GM12878 (cell line): Measurements from ENCODE around the gene DLEC1. TPM values are rescaled to one million over a fixed set of nuclear protein-coding genes. Genes with fewer than 3 reads are reported as not detected.

Source experiments
- ATAC-seq: fragments of 200-7000 bp; cut with Tn5 transposase; 3 replicates; pipeline ENCODE4 v1.9.1; 2020; ENCODE audit warnings: mild to moderate bottlenecking, moderate library complexity
- BruUV-seq: library from RNA; stranded (reverse); fragments of 400-500 nt; replicated peaks from 2 replicates; lab custom pipeline; 2021; lab: Mats Ljungman, UMichigan
- CTCF ChIA-PET: fragments of 300-600 bp; sonication (Branson Sonifier 250); formaldehyde crosslinking; extraction: SDS; loops from one replicate; lab custom pipeline; 2021; ENCODE audit warnings: inconsistent platforms; lab: Yijun Ruan, JAX
- POLR2A ChIA-PET: fragments of 350-600 bp; formaldehyde crosslinking; extraction: SDS; loops from one replicate; lab custom pipeline; 2021; ENCODE audit warnings: inconsistent platforms; lab: Charles Lee
- RAD21 ChIA-PET: fragments of 300-600 bp; sonication (Branson Sonifier 250); formaldehyde crosslinking; loops from one replicate; lab custom pipeline; 2023; ENCODE audit warnings: antibody characterized with exemption; ENCODE audit not compliant: unreplicated experiment; lab: Charles Lee
- SMC1A ChIA-PET: fragments of 300-600 bp; sonication (Branson Sonifier 250); formaldehyde crosslinking; loops from one replicate; lab custom pipeline; 2023; ENCODE audit not compliant: unreplicated experiment, uncharacterized antibody; lab: Charles Lee
- DNase-seq: peaks from one replicate; pipeline ENCODE4 v3.0.0-alpha.2; 2011; ENCODE audit warnings: low read depth, low spot score
- FAIRE-seq: peaks from 3 replicates; lab custom pipeline; 2011; peaks lifted over from hg19 to GRCh38; lab: Jason Lieb, UNC
- H2AFZ ChIP-seq: 2 replicates; pipeline ENCODE4 v1.6.0; 2011; ENCODE audit warnings: low read depth, low read length, control low read depth; ENCODE audit not compliant: control insufficient read depth
- H3K27ac ChIP-seq: 2 replicates; pipeline ENCODE4 v1.5.1; 2011; ENCODE audit warnings: control low read depth; ENCODE audit not compliant: control insufficient read depth, insufficient read depth
- H3K27me3 ChIP-seq, 2 experiments: replicated peaks in 1 of 2; 2 replicates each; pipeline versions ENCODE4 v1.6.0 to v1.6.1; 2011; ENCODE audit warnings: low read length in 1 of 2; ENCODE audit not compliant: control insufficient read depth in 2 of 2, insufficient read depth in 2 of 2
- H3K36me3 ChIP-seq, 2 experiments: 2 replicates each; pipeline ENCODE4 v1.5.1; 2011; ENCODE audit warnings: low read length in 1 of 2; ENCODE audit not compliant: control insufficient read depth in 2 of 2, insufficient read depth in 2 of 2
- H3K4me1 ChIP-seq: 2 replicates; pipeline ENCODE4 v1.6.1; 2011; ENCODE audit warnings: mild to moderate bottlenecking, low read length, moderate library complexity, mixed read lengths; ENCODE audit not compliant: control insufficient read depth, insufficient read depth
- H3K4me2 ChIP-seq: 2 replicates; pipeline ENCODE4 v1.6.0; 2011; ENCODE audit warnings: control low read depth; ENCODE audit not compliant: control insufficient read depth, insufficient read depth
- H3K4me3 ChIP-seq: fragments of 200-600 bp; sonication (generic); 2 replicates; pipeline ENCODE4 v1.5.1; 2016
- H3K79me2 ChIP-seq: 2 replicates; pipeline ENCODE4 v1.6.0; 2011; ENCODE audit warnings: low read length; ENCODE audit not compliant: control insufficient read depth, insufficient read depth
- H3K9ac ChIP-seq: 2 replicates; pipeline ENCODE4 v1.8.0; 2011; ENCODE audit warnings: low read length, control low read depth, mixed read lengths; ENCODE audit not compliant: control insufficient read depth, insufficient read depth
- H3K9me3 ChIP-seq: replicated peaks from 3 replicates; pipeline ENCODE4 v1.5.1; 2011; ENCODE audit warnings: mild to moderate bottlenecking, low read length; ENCODE audit not compliant: control insufficient read depth, insufficient read depth
- H4K20me1 ChIP-seq: 2 replicates; pipeline ENCODE4 v1.6.0; 2011; ENCODE audit not compliant: control insufficient read depth, insufficient read depth
- ESRRA ChIP-seq: IDR thresholded peaks from 2 replicates; pipeline ENCODE4 v1.6.1; 2012; ENCODE audit warnings: mild to moderate bottlenecking, low read length, improper control_type of control experiment
- HDGF ChIP-seq: fragments of 450-650 bp; IDR thresholded peaks from 2 replicates; pipeline ENCODE4 v1.6.1; 2016; ENCODE audit warnings: antibody characterized with exemption
- MAX ChIP-seq: IDR thresholded peaks from 2 replicates; pipeline ENCODE4 v1.6.1; 2012; ENCODE audit warnings: low read depth, low read length, improper control_type of control experiment
- SIN3A ChIP-seq: IDR thresholded peaks from 2 replicates; pipeline ENCODE4 v1.6.1; 2012; ENCODE audit warnings: low read depth, low read length, improper control_type of control experiment
- SKIL ChIP-seq: fragments of 450-650 bp; IDR thresholded peaks from 2 replicates; pipeline ENCODE4 v1.6.1; 2017; ENCODE audit warnings: mild to moderate bottlenecking, low read depth, inconsistent platforms; ENCODE audit not compliant: poor library complexity, severe bottlenecking
- USF1 ChIP-seq: IDR thresholded peaks from 2 replicates; pipeline ENCODE4 v1.6.1; 2011; ENCODE audit warnings: borderline replicate concordance, low read depth, mild to moderate bottlenecking, moderate library complexity, mixed read lengths, low read length; ENCODE audit not compliant: insufficient read depth; ENCODE audit errors: extremely low read length
- USF2 ChIP-seq: IDR thresholded peaks from 2 replicates; pipeline ENCODE4 v1.6.1; 2011; ENCODE audit warnings: low read depth, low read length, improper control_type of control experiment, borderline replicate concordance
- WRNIP1 ChIP-seq: IDR thresholded peaks from 2 replicates; pipeline ENCODE4 v1.6.1; 2011; ENCODE audit warnings: low read depth, low read length, improper control_type of control experiment, borderline replicate concordance
- ZBTB33 ChIP-seq: fragments of 450-650 bp; IDR thresholded peaks from 2 replicates; pipeline ENCODE4 v1.6.1; 2017; ENCODE audit warnings: mild to moderate bottlenecking
- ZSCAN29 ChIP-seq: fragments of 450-650 bp; IDR thresholded peaks from 2 replicates; pipeline ENCODE4 v1.6.1; 2017; ENCODE audit warnings: mild to moderate bottlenecking, moderate library complexity
- WGBS: methylation state at CpG from one replicate; pipeline ENCODE4 v1.1.6; 2016; ENCODE audit warnings: low lambda C conversion rate; ENCODE audit not compliant: insufficient replicate concordance, insufficient coverage; ENCODE audit errors: missing lambda C conversion rate; 5-methylcytosine and 5-hydroxymethylcytosine counted together
- in situ Hi-C: fragments of 300-500 bp; cut with MboI; formaldehyde crosslinking; loops from 9 replicates; pipeline ENCODE4 v1.14.3; 2018; ENCODE audit warnings: mixed read lengths
- intact Hi-C: fragments of 100-400 bp; cut with micrococcal nuclease; formaldehyde crosslinking; loops from one replicate; pipeline ENCODE4 v1.14.2; 2022; ENCODE audit not compliant: unreplicated experiment
- polyA plus RNA-seq, 11 experiments: library from polyadenylated mRNA; depleted of rRNA in 4 of 11; unstranded in 6 of 11; stranded (reverse) in 5 of 11; fragments of >200 nt; fragmentation: Nextera tagmentation in 4 of 11; fragmentation: Illumina TruSeq in 1 of 11; extraction: Ambion mirVana in 4 of 11; extraction: Trizol in 1 of 11; gene quantifications; 1 replicate in 1 of 11; 2 replicates in 10 of 11; pipeline versions ENCODE4 v1.2.1 to v1.2.3, GENCODE V29; 2011 to 2016; ENCODE audit warnings: inconsistent platforms in 2 of 11, missing spikeins in 2 of 11, low read depth in 1 of 11
- total RNA-seq, 4 experiments: library from RNA; depleted of rRNA in 3 of 4; stranded (reverse); fragments of >200 nt in 3 of 4; fragmentation: Illumina TruSeq in 1 of 4; extraction: Trizol in 1 of 4; gene quantifications; 2 replicates each; pipeline versions ENCODE4 v1.2.1 to v1.2.3, GENCODE V29; 2013 to 2021

DLEC1 gene
- total and polyA plus RNA-seq, 10 of the 15 experiments (the other 5 are each of a cell fraction or from before 2014, with no cell fraction given) = 0.03 to 0.29 (median 0.07) TPM; not detected in 3

- TF ChIP-seq SKIL = no peak
- TF ChIP-seq, all 136 proteins: peak for 0
Measured at GRCh38 chr3:38007754-38008090, 31.3 kb upstream of the DLEC1 start (continued).

- no peaks in the 10 kb centered on the region for H4K20me1 ChIP-seq
- ATAC-seq = no peak
- H2AFZ ChIP-seq = no peak overlapping the region
- FAIRE-seq = no peak
- H3K27me3 ChIP-seq = no peaks in the 10 kb centered on the region
- no peaks in the 10 kb centered on the region; the same call in 1 of the 2 replicates for H3K4me1 ChIP-seq
- DNase-seq = no peak
- H3K9me3 ChIP-seq = no peaks in the 10 kb centered on the region
- no peak for TF ChIP-seq MAX
- TF ChIP-seq ZBTB33 = no peak
- no peak for TF ChIP-seq WRNIP1
- TF ChIP-seq SIN3A = no peak
- TF ChIP-seq USF1 = no peak
- TF ChIP-seq ZSCAN29 = no peak
- TF ChIP-seq HDGF = no peak
- no peak for TF ChIP-seq ESRRA
- no peak for TF ChIP-seq USF2
- no peak overlapping the region for H3K4me3 ChIP-seq
- no peak overlapping the region for H3K4me2 ChIP-seq
- in situ Hi-C loops (no loop called here), intact Hi-C loops (no loop called here)
- POLR2A ChIA-PET = no interaction called here
- whole genome bisulfite sequencing = 90% methylated on average over 18 of the region's 19 CpGs
- H3K79me2 ChIP-seq = no peaks in the 10 kb centered on the region
- no peak overlapping the region for H3K27ac ChIP-seq
- RAD21 ChIA-PET = no interaction called here
- BruUV-seq = no TSS peak
- SMC1A ChIA-PET = no interaction called here
- H3K36me3 ChIP-seq = no peaks in the 10 kb centered on the region; a peak in 2 of 4 replicates
- CTCF ChIA-PET = no interaction called here
- no peak overlapping the region for H3K9ac ChIP-seq
Measured at GRCh38 chr3:38008191-38008701, 30.8 kb upstream of the DLEC1 start.
